Lower leg skin (tissue), 3 donors: ENCODE results near the gene ZNF280D.

Source experiments
- POLR2A ChIP-seq, 2 donors: fragments of 450-650 bp; IDR thresholded peaks; one replicate each; pipeline ENCODE4 v1.6.1; 2016 to 2017; ENCODE audit warnings: antibody characterized with exemption in 2 of 2, mild to moderate bottlenecking in 1 of 2, moderate library complexity in 1 of 2
- TF ChIP-seq, protein P1 (sequence below), 3 donors: fragments of 450-650 bp; IDR thresholded peaks; one replicate each; pipeline ENCODE4 v1.5.1; 2016; ENCODE audit warnings: antibody characterized with exemption in 3 of 3, mild to moderate bottlenecking in 3 of 3, moderate library complexity in 2 of 3

DNA sequence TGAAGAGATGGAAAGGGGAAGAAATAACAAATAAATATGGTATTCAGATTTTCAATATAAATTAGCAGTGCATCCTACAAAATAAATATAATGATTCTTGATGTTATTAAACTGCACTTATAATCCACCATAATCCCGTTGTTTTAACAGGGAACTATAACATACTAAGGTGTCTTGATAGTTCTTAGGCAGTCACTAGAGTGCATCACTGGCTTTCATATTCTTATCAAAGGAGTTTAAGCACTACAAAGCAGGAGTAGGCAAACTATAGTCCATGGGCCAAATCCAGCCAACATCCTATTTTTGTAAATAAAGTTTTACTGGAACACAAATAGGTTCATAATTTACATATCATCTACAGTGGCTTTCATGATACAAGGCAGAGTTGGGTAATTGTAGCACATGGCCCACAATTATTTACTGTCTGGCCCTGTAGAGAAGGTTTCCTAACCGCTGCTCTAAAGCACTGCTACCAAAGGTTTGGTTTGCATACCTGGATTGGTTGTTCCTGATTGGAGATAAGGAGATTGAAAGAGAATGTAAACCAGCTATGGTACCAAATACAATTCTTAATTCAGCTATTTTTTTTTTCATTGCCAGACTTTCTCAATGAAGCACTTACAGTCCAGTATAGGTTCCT lies 104.3 kb downstream of the ZNF280D start:
- TF ChIP-seq, protein P1, sequence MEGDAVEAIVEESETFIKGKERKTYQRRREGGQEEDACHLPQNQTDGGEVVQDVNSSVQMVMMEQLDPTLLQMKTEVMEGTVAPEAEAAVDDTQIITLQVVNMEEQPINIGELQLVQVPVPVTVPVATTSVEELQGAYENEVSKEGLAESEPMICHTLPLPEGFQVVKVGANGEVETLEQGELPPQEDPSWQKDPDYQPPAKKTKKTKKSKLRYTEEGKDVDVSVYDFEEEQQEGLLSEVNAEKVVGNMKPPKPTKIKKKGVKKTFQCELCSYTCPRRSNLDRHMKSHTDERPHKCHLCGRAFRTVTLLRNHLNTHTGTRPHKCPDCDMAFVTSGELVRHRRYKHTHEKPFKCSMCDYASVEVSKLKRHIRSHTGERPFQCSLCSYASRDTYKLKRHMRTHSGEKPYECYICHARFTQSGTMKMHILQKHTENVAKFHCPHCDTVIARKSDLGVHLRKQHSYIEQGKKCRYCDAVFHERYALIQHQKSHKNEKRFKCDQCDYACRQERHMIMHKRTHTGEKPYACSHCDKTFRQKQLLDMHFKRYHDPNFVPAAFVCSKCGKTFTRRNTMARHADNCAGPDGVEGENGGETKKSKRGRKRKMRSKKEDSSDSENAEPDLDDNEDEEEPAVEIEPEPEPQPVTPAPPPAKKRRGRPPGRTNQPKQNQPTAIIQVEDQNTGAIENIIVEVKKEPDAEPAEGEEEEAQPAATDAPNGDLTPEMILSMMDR (IDR thresholded peaks at IDR 0.05), result no peak
- TF ChIP-seq POLR2A (IDR thresholded peaks at IDR 0.05), result no peak
